ENCODE measurements around the gene GALNT14. TPM values are rescaled to one million over a fixed set of nuclear protein-coding genes. Genes with fewer than 3 reads are reported as not detected.

The GALNT14 gene
- total RNA-seq, 3 donors from 2014 or later (not counting 1 experiment from before 2014, with no cell fraction given): 0.68 TPM; not detected in 2

DNA sequence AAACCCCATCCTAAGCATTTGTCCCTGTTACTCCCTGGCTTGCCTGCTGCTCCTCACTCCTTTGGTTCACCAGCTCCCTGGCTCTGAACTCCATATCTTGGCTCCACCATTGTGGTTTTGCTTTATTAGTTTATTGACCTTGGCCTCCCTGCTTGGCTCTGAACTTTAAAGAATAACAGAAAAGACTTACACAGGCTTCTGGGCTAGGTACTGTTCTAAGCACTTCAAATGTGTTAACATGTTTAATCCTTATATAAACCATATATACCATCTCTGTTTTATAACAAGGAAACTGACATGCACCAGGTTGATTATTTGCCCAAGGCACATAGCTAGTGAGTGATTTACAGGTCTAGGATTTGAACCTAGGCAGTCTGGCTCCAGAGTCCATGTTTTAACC is 181.2 kb downstream of the GALNT14 start:
- intact Hi-C loops (cut with micrococcal nuclease): no loop called here
- Histone ChIP-seq H3K9me3 (ENCODE audit: control insufficient read depth, insufficient read depth, low read length) (no peaks in the 10 kb centered on the region), H3K27ac (ENCODE audit: low read length) (no peak overlapping the region), H3K4me1 (ENCODE audit: control insufficient read depth, insufficient read depth, low read length) (no peaks in the 10 kb centered on the region), H3K36me3 (ENCODE audit: control insufficient read depth, insufficient read depth, low read length) (no peaks in the 10 kb centered on the region), H3K4me3 (ENCODE audit: low read length) (no peak overlapping the region), H3K27me3 (ENCODE audit: control insufficient read depth, insufficient read depth, low read length) (no peaks in the 10 kb centered on the region)
- TF ChIP-seq, protein P1, sequence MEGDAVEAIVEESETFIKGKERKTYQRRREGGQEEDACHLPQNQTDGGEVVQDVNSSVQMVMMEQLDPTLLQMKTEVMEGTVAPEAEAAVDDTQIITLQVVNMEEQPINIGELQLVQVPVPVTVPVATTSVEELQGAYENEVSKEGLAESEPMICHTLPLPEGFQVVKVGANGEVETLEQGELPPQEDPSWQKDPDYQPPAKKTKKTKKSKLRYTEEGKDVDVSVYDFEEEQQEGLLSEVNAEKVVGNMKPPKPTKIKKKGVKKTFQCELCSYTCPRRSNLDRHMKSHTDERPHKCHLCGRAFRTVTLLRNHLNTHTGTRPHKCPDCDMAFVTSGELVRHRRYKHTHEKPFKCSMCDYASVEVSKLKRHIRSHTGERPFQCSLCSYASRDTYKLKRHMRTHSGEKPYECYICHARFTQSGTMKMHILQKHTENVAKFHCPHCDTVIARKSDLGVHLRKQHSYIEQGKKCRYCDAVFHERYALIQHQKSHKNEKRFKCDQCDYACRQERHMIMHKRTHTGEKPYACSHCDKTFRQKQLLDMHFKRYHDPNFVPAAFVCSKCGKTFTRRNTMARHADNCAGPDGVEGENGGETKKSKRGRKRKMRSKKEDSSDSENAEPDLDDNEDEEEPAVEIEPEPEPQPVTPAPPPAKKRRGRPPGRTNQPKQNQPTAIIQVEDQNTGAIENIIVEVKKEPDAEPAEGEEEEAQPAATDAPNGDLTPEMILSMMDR (IDR thresholded peaks at IDR 0.05): no peak
- DNase-seq (no peak), ATAC-seq (no peak)
- H3K9me3 Mint-ChIP-seq: no peaks in the 10 kb centered on the region
- no peak overlapping the region for H3K27ac Mint-ChIP-seq
- no peak overlapping the region for H3K4me3 Mint-ChIP-seq
- H3K27me3 Mint-ChIP-seq (ENCODE audit: low read depth in 2 of 2): peaks cover 0 to 2% of the 10 kb centered on the region in 2 donors
- H3K4me1 Mint-ChIP-seq: no peaks in the 10 kb centered on the region
- H3K36me3 Mint-ChIP-seq: no peaks in the 10 kb centered on the region

GRCh38 chr2:30955516-30956132 is 182.6 kb downstream of the GALNT14 start:
- intact Hi-C loops (cut with micrococcal nuclease): no loop called here
- no peaks in the 10 kb centered on the region for H3K36me3 Mint-ChIP-seq
- H3K4me1 Mint-ChIP-seq: no peaks in the 10 kb centered on the region
- H3K27ac ChIP-seq (ENCODE audit: low read length): no peak overlapping the region
- H3K27me3 ChIP-seq (ENCODE audit: control insufficient read depth, insufficient read depth, low read length): no peaks in the 10 kb centered on the region
- DNase-seq (no peak), ATAC-seq (no peak)
- no peaks in the 10 kb centered on the region for H3K4me1 ChIP-seq (ENCODE audit: control insufficient read depth, insufficient read depth, low read length)
- TF ChIP-seq, protein P1 (IDR thresholded peaks at IDR 0.05): no peak
- WGBS (ENCODE audit: insufficient coverage): 93% methylated on average over 17 of the region's 17 CpGs
- H3K36me3 ChIP-seq (ENCODE audit: control insufficient read depth, insufficient read depth, low read length): no peaks in the 10 kb centered on the region
- H3K27me3 Mint-ChIP-seq (ENCODE audit: low read depth in 2 of 2): peaks cover 5 to 6% of the 10 kb centered on the region in 2 donors
- H3K27ac Mint-ChIP-seq: no peak overlapping the region
- H3K4me3 Mint-ChIP-seq: no peak overlapping the region
- no peaks in the 10 kb centered on the region for H3K9me3 ChIP-seq (ENCODE audit: control insufficient read depth, insufficient read depth, low read length)
- H3K9me3 Mint-ChIP-seq: no peaks in the 10 kb centered on the region
- no peak overlapping the region for H3K4me3 ChIP-seq (ENCODE audit: low read length)

GRCh38 chr2:30950339-30950738 is 187.9 kb downstream of the GALNT14 start:
- Mint-ChIP-seq H3K27me3 (ENCODE audit: low read depth in 2 of 2) (peaks cover 5 to 6% of the 10 kb centered on the region in 2 donors), H3K4me1 (no peaks in the 10 kb centered on the region), H3K4me3 (no peak overlapping the region), H3K36me3 (no peaks in the 10 kb centered on the region), H3K27ac (no peak overlapping the region), H3K9me3 (no peaks in the 10 kb centered on the region)
- H3K9me3 ChIP-seq (ENCODE audit: control insufficient read depth, insufficient read depth, low read length): peaks cover 6% of the 10 kb centered on the region
- ATAC-seq (no peak), DNase-seq (no peak)
- no peaks in the 10 kb centered on the region for H3K4me1 ChIP-seq (ENCODE audit: control insufficient read depth, insufficient read depth, low read length)
- TF ChIP-seq, protein P1 (IDR thresholded peaks at IDR 0.05): no peak
- no peaks in the 10 kb centered on the region for H3K27me3 ChIP-seq (ENCODE audit: control insufficient read depth, insufficient read depth, low read length)
- H3K4me3 ChIP-seq (ENCODE audit: low read length): no peak overlapping the region
- H3K36me3 ChIP-seq (ENCODE audit: control insufficient read depth, insufficient read depth, low read length): no peaks in the 10 kb centered on the region
- WGBS (ENCODE audit: insufficient coverage): 83% methylated on average over 2 of the region's 2 CpGs
- no peak overlapping the region for H3K27ac ChIP-seq (ENCODE audit: low read length)
- intact Hi-C loops (cut with micrococcal nuclease): no loop called here

- Histone ChIP-seq H3K27ac (ENCODE audit: low read length) (no peak overlapping the region), H3K36me3 (ENCODE audit: control insufficient read depth, insufficient read depth, low read length) (no peaks in the 10 kb centered on the region), H3K9me3 (ENCODE audit: control insufficient read depth, insufficient read depth, low read length) (peaks cover 6% of the 10 kb centered on the region), H3K4me1 (ENCODE audit: control insufficient read depth, insufficient read depth, low read length) (no peaks in the 10 kb centered on the region), H3K4me3 (ENCODE audit: low read length) (no peak overlapping the region), H3K27me3 (ENCODE audit: control insufficient read depth, insufficient read depth, low read length) (no peaks in the 10 kb centered on the region)
- TF ChIP-seq, protein P1 (IDR thresholded peaks at IDR 0.05): no peak
- Mint-ChIP-seq H3K4me1 (no peaks in the 10 kb centered on the region), H3K36me3 (no peaks in the 10 kb centered on the region), H3K27ac (no peak overlapping the region), H3K27me3 (ENCODE audit: low read depth in 2 of 2) (peaks cover 5 to 6% of the 10 kb centered on the region in 2 donors), H3K4me3 (no peak overlapping the region), H3K9me3 (no peaks in the 10 kb centered on the region)
- 84% methylated on average over 4 of the region's 4 CpGs for WGBS (ENCODE audit: insufficient coverage)
- DNase-seq (no peak), ATAC-seq (no peak)
- intact Hi-C loops (cut with micrococcal nuclease): no loop called here
Observed at GRCh38 chr2:30949435-30949834, 188.8 kb downstream of the GALNT14 start.
